Astrocyte (in vitro differentiated cells and primary cell): ENCODE measurements around the gene POU2F3. TPM values are rescaled to one million over a fixed set of nuclear protein-coding genes. Genes with fewer than 3 reads are reported as not detected.

ENCODE experiments used
- DNase-seq: peaks from one replicate; pipeline ENCODE4 v3.0.0-alpha.2; 2010; ENCODE audit warnings: low read depth
- FAIRE-seq: peaks from 2 replicates; lab custom pipeline; 2011; peaks lifted over from hg19 to GRCh38; lab: Jason Lieb, UNC
- H2AFZ ChIP-seq: 2 replicates; pipeline ENCODE4 v1.6.0; 2012; ENCODE audit warnings: low read depth, low read length, inconsistent platforms
- H3K27ac ChIP-seq: 2 replicates; pipeline ENCODE4 v1.5.1; 2011; ENCODE audit warnings: low read depth, low read length, inconsistent platforms
- H3K27me3 ChIP-seq: 2 replicates; pipeline ENCODE4 v1.6.0; 2011; ENCODE audit warnings: low read length, inconsistent platforms; ENCODE audit not compliant: insufficient read depth
- H3K36me3 ChIP-seq: 2 replicates; pipeline ENCODE4 v1.5.1; 2011; ENCODE audit warnings: low read length, inconsistent platforms; ENCODE audit not compliant: insufficient read depth
- H3K4me1 ChIP-seq: 2 replicates; pipeline ENCODE4 v1.5.1; 2011; ENCODE audit warnings: low read length, inconsistent platforms; ENCODE audit not compliant: insufficient read depth
- H3K4me2 ChIP-seq: 2 replicates; pipeline ENCODE4 v1.6.0; 2012; ENCODE audit warnings: low read length, inconsistent platforms
- H3K4me3 ChIP-seq: 2 replicates; pipeline ENCODE4 v1.5.1; 2011; ENCODE audit warnings: low read depth, mild to moderate bottlenecking, low read length, inconsistent platforms; ENCODE audit not compliant: insufficient read depth
- H3K79me2 ChIP-seq: 2 replicates; pipeline ENCODE4 v1.6.0; 2012; ENCODE audit warnings: mild to moderate bottlenecking, low read length, inconsistent platforms; ENCODE audit not compliant: insufficient read depth
- H3K9ac ChIP-seq: 2 replicates; pipeline ENCODE4 v1.6.0; 2012; ENCODE audit warnings: mild to moderate bottlenecking, low read length, inconsistent platforms
- H3K9me3 ChIP-seq: 2 replicates; pipeline ENCODE4 v1.5.1; 2012; ENCODE audit warnings: low read depth, mild to moderate bottlenecking, low read length, inconsistent platforms; ENCODE audit not compliant: insufficient read depth
- H4K20me1 ChIP-seq: 2 replicates; pipeline ENCODE4 v1.6.0; 2012; ENCODE audit warnings: low read length, inconsistent platforms; ENCODE audit not compliant: insufficient read depth
- H3K27ac Mint-ChIP-seq: one replicate; pipeline ENCODE4 v1.8.0; 2021; ENCODE audit warnings: mild to moderate bottlenecking, mixed read lengths; ENCODE audit not compliant: unreplicated experiment
- H3K27me3 Mint-ChIP-seq: one replicate; pipeline ENCODE4 v1.8.0; 2021; ENCODE audit warnings: low read depth, mixed read lengths; ENCODE audit not compliant: unreplicated experiment
- H3K36me3 Mint-ChIP-seq: one replicate; pipeline ENCODE4 v1.8.0; 2021; ENCODE audit warnings: low read depth, mixed read lengths; ENCODE audit not compliant: unreplicated experiment
- H3K4me1 Mint-ChIP-seq: one replicate; pipeline ENCODE4 v1.8.0; 2021; ENCODE audit warnings: low read depth, mixed read lengths; ENCODE audit not compliant: unreplicated experiment
- H3K4me3 Mint-ChIP-seq: one replicate; pipeline ENCODE4 v1.8.0; 2021; ENCODE audit warnings: mild to moderate bottlenecking, moderate library complexity, mixed read lengths; ENCODE audit not compliant: unreplicated experiment
- H3K9me3 Mint-ChIP-seq: one replicate; pipeline ENCODE4 v1.8.0; 2021; ENCODE audit warnings: mild to moderate bottlenecking, mixed read lengths; ENCODE audit not compliant: unreplicated experiment
- EZH2 ChIP-seq: IDR thresholded peaks from 2 replicates; pipeline ENCODE4 v1.6.1; 2012; ENCODE audit warnings: mild to moderate bottlenecking, low read length, inconsistent platforms; ENCODE audit not compliant: insufficient read depth
- total RNA-seq: library from RNA; stranded (reverse); gene quantifications from 2 replicates; pipeline ENCODE4 v1.2.1, GENCODE V29; 2021
- TF ChIP-seq, protein P1 (sequence below): IDR thresholded peaks from 2 replicates; pipeline ENCODE4 v1.5.1; 2011; ENCODE audit warnings: low read depth, mild to moderate bottlenecking, inconsistent platforms, low read length, moderate library complexity; ENCODE audit not compliant: insufficient read depth

The POU2F3 gene
- total RNA-seq, 1 donor from 2014 or later, result 0.20 TPM

DNA sequence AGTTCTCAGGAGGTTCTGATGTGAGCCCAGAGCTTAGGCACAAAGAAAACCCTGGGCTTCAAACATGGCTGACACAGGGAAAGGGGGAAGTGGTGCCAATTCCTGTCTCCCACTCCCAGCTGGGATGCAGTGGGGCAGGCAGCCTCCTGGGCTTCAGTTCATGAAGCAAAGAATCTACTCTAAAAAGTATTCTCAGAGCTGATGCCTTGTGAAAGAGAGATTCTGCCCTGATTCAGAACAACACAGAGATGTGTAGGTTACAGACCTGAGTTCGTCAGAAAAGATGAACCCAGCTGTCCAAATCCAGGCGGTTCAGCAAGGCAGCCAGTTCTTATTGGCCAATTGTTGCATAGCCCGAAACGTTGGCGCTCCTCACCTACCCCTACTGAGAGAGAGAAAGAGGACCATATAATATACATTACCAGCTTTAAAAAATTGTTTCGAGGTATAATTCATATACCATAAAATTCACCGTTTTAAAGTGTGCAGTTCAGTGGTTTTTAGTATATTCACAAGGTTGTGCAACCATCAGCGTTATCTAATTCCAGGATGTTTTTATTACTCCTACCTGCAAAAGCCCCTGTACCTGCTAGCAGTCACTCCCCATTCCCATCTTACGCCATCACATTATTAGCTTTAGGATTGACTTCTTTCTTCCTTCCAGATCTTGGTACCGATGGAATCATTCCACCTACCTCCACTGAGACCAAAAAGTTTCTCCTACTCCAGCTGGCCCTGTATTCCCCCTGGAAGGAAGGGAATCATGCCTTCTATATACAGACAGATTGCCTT, 77.9 kb downstream of the POU2F3 start:
- Histone ChIP-seq H2AFZ (no peak overlapping the region), H3K36me3 (no peaks in the 10 kb centered on the region), H3K9ac (no peak overlapping the region), H3K27me3 (no peaks in the 10 kb centered on the region), H3K79me2 (no peaks in the 10 kb centered on the region), H4K20me1 (no peaks in the 10 kb centered on the region), H3K4me1 (no peaks in the 10 kb centered on the region), H3K4me3 (no peak overlapping the region), H3K9me3 (no peaks in the 10 kb centered on the region), H3K27ac (no peak overlapping the region), H3K4me2 (no peak overlapping the region)
- TF ChIP-seq EZH2, result no peak
- TF ChIP-seq, protein P1, sequence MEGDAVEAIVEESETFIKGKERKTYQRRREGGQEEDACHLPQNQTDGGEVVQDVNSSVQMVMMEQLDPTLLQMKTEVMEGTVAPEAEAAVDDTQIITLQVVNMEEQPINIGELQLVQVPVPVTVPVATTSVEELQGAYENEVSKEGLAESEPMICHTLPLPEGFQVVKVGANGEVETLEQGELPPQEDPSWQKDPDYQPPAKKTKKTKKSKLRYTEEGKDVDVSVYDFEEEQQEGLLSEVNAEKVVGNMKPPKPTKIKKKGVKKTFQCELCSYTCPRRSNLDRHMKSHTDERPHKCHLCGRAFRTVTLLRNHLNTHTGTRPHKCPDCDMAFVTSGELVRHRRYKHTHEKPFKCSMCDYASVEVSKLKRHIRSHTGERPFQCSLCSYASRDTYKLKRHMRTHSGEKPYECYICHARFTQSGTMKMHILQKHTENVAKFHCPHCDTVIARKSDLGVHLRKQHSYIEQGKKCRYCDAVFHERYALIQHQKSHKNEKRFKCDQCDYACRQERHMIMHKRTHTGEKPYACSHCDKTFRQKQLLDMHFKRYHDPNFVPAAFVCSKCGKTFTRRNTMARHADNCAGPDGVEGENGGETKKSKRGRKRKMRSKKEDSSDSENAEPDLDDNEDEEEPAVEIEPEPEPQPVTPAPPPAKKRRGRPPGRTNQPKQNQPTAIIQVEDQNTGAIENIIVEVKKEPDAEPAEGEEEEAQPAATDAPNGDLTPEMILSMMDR, result no peak
- FAIRE-seq, result no peak
- Mint-ChIP-seq H3K36me3 (no peaks in the 10 kb centered on the region), H3K4me3 (no peak overlapping the region), H3K4me1 (peaks cover 4% of the 10 kb centered on the region), H3K9me3 (no peaks in the 10 kb centered on the region), H3K27ac (no peak overlapping the region), H3K27me3 (peaks cover 19% of the 10 kb centered on the region)
- DNase-seq, result no peak

DNA sequence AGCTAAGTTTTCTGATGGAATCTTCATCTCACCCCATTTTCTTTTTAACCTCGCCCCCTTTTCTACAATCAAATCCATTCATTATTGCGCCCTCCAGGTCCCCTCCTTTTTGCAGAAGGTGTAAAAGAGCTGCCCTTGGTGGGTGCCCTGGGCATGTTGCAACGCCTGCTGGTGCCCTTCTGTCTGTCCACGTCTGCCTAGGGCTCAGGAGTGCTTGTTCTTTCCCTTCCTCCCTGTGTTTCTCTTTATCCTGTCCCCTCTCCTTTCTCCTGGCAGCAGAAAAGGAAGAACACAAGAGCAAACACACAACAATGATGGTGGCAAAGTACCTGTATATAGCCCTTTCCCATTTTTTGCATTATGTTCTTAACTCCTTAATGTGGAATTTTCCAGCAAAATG, 79.0 kb downstream of the POU2F3 start:
- no peak overlapping the region for H3K27ac Mint-ChIP-seq
- DNase-seq, result no peak
- Histone ChIP-seq H3K79me2 (no peaks in the 10 kb centered on the region), H3K27ac (no peak overlapping the region), H3K9ac (no peak overlapping the region), H2AFZ (no peak overlapping the region), H3K36me3 (no peaks in the 10 kb centered on the region), H3K27me3 (no peaks in the 10 kb centered on the region), H3K4me3 (no peak overlapping the region), H3K4me1 (no peaks in the 10 kb centered on the region), H3K9me3 (no peaks in the 10 kb centered on the region), H4K20me1 (no peaks in the 10 kb centered on the region), H3K4me2 (no peak overlapping the region)
- FAIRE-seq, result no peak
- no peaks in the 10 kb centered on the region for H3K9me3 Mint-ChIP-seq
- H3K4me1 Mint-ChIP-seq, result peaks cover 4% of the 10 kb centered on the region
- H3K27me3 Mint-ChIP-seq, result peaks cover 20% of the 10 kb centered on the region
- no peaks in the 10 kb centered on the region for H3K36me3 Mint-ChIP-seq
- no peak overlapping the region for H3K4me3 Mint-ChIP-seq
- no peak for TF ChIP-seq EZH2
- TF ChIP-seq, protein P1, result no peak
